ENCODE results near the gene TYW1.
A peak's percentile ranks its signal among the peaks of the same experiment; 100 is the strongest.
"Not testable (repeated sequence)": the region's sequence is repeated elsewhere in the genome, so short reads cannot be mapped to it uniquely, and the experiment has no call there.

TYW1 gene

GRCh38 chr7:67046819-67047218, 50.2 kb downstream of the TYW1 start:
- DNase-seq (ENCODE audit: low spot score): not testable (repeated sequence)

- DNase-seq (ENCODE audit: low spot score): not testable (repeated sequence)
These were observed 53.3 kb downstream of the TYW1 start for GRCh38 chr7:67049908-67050307.

GRCh38 chr7:67052161-67052560, 55.5 kb downstream of the TYW1 start:
- not testable (repeated sequence) for DNase-seq (ENCODE audit: low spot score)

- no peak for DNase-seq (ENCODE audit: low spot score)
These were observed 60.0 kb downstream of the TYW1 start for GRCh38 chr7:67056683-67057082.

- not testable (repeated sequence) for DNase-seq (ENCODE audit: low spot score)
These were observed 64.7 kb downstream of the TYW1 start for GRCh38 chr7:67061321-67061720.

- DNase-seq (ENCODE audit: low spot score): not testable (repeated sequence)
These were observed 66.2 kb downstream of the TYW1 start for GRCh38 chr7:67062802-67063201.

- peak; percentile 43 for DNase-seq (ENCODE audit: low spot score)
These were observed 70.5 kb downstream of the TYW1 start for GRCh38 chr7:67066950-67067622.

- DNase-seq (ENCODE audit: low spot score): not testable (repeated sequence)
These were observed 79.5 kb downstream of the TYW1 start for GRCh38 chr7:67076120-67076519.

- DNase-seq (ENCODE audit: low spot score): not testable (repeated sequence)
These were observed 86.2 kb downstream of the TYW1 start for GRCh38 chr7:67082880-67083279.

- not testable (repeated sequence) for DNase-seq (ENCODE audit: low spot score)
These were observed 92.6 kb downstream of the TYW1 start for GRCh38 chr7:67089261-67089660.

GRCh38 chr7:67091053-67091452, 94.4 kb downstream of the TYW1 start:
- DNase-seq (ENCODE audit: low spot score): not testable (repeated sequence)

- DNase-seq (ENCODE audit: low spot score): not testable (repeated sequence)
These were observed 101.4 kb downstream of the TYW1 start for GRCh38 chr7:67098031-67098430.

- DNase-seq (ENCODE audit: low spot score): not testable (repeated sequence)
These were observed 102.8 kb downstream of the TYW1 start for GRCh38 chr7:67099406-67099805.

GRCh38 chr7:67100038-67100437, 103.4 kb downstream of the TYW1 start:
- not testable (repeated sequence) for DNase-seq (ENCODE audit: low spot score)

- DNase-seq (ENCODE audit: low spot score): no peak
These were observed 104.3 kb downstream of the TYW1 start for GRCh38 chr7:67100956-67101361.

- not testable (repeated sequence) for DNase-seq (ENCODE audit: low spot score)
These were observed 108.3 kb downstream of the TYW1 start for GRCh38 chr7:67104937-67105336.

- DNase-seq (ENCODE audit: low spot score): no peak
These were observed 108.7 kb downstream of the TYW1 start for GRCh38 chr7:67105377-67105776.

GRCh38 chr7:67106255-67106654, 109.6 kb downstream of the TYW1 start:
- not testable (repeated sequence) for DNase-seq (ENCODE audit: low spot score)

GRCh38 chr7:67111342-67111741, 114.7 kb downstream of the TYW1 start:
- DNase-seq (ENCODE audit: low spot score): not testable (repeated sequence)

- peak; percentile 9 for DNase-seq (ENCODE audit: low spot score)
These were observed 118.0 kb downstream of the TYW1 start for GRCh38 chr7:67114483-67115246.

- not testable (repeated sequence) for DNase-seq (ENCODE audit: low spot score)
These were observed 123.9 kb downstream of the TYW1 start for GRCh38 chr7:67120491-67120890.

- not testable (repeated sequence) for DNase-seq (ENCODE audit: low spot score)
These were observed 131.6 kb downstream of the TYW1 start for GRCh38 chr7:67128257-67128656.

GRCh38 chr7:67130766-67131165, 134.1 kb downstream of the TYW1 start:
- DNase-seq (ENCODE audit: low spot score): not testable (repeated sequence)
